ENCODE data around the gene DLGAP1.
"Not testable (repeated sequence)": the region's sequence is repeated elsewhere in the genome, so short reads cannot be mapped to it uniquely, and the experiment has no call there.

DNA sequence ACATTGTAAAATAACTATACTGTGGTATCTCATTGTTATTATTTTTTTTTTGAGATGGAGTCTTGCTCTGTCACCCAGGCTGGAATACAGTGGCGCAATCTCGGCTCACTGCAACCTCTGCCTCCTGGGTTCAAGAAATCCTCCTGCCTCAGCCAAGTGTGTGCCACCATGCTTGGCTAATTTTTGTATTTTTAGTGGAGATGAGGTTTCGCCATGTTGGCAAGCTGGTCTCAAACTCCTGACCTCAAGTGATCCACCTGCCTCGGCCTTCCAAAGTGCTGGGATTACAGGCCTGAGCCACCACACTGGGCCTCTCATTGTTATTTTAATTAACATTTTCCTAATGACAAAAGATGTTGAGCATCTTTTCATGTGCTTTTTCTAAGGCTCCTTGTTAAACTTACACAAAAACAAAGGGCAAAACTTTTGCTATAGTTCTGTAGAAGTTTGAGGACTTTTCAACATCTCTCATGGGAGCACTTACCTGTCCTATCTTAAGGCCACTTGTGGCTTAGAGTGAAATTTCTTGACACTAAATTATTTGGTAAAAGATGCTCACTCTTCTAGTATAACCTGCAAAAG lies 39.7 kb upstream of the DLGAP1 start:
- TF ChIP-seq, protein P1, sequence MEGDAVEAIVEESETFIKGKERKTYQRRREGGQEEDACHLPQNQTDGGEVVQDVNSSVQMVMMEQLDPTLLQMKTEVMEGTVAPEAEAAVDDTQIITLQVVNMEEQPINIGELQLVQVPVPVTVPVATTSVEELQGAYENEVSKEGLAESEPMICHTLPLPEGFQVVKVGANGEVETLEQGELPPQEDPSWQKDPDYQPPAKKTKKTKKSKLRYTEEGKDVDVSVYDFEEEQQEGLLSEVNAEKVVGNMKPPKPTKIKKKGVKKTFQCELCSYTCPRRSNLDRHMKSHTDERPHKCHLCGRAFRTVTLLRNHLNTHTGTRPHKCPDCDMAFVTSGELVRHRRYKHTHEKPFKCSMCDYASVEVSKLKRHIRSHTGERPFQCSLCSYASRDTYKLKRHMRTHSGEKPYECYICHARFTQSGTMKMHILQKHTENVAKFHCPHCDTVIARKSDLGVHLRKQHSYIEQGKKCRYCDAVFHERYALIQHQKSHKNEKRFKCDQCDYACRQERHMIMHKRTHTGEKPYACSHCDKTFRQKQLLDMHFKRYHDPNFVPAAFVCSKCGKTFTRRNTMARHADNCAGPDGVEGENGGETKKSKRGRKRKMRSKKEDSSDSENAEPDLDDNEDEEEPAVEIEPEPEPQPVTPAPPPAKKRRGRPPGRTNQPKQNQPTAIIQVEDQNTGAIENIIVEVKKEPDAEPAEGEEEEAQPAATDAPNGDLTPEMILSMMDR (IDR thresholded peaks at IDR 0.05; ENCODE audit: low read depth, low read length): not testable (repeated sequence)
- TF ChIP-seq EZH2phosphoT487 (IDR thresholded peaks at IDR 0.05; ENCODE audit: low read depth): not testable (repeated sequence)
